NCI-H2227 treated with DMSO at 0.1 percent for 48 hours (cell line): Measurements from ENCODE around the gene FBXW9.
"Not testable (repeated sequence)": the region's sequence is repeated elsewhere in the genome, so short reads cannot be mapped to it uniquely, and the experiment has no call there.

ENCODE experiments used
- DNase-seq: peaks from one replicate; lab custom pipeline; 2025; lab: John Stamatoyannopoulos, UW

The FBXW9 gene

DNA sequence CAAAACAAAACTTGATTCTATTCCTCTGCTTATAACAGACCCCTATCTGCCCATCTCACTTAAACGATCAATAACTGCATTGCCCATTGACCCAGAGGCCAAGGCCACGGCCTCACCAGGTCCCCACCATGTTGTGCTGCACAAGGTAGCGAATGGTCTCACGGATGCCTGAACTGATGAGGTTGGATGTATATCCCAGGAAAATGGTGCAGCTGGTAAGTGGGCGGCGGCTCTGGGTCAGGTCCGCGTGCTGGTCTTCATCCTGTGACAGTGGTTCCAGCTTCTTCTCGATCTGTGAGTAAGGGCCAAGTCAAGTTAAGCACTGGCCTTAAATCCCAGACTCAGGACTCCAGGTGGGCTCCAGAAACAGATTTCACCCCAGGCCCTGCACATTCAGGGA lies 16.4 kb downstream of the FBXW9 start:
- DNase-seq = no peak

- DNase-seq = not testable (repeated sequence)
Observed at GRCh38 chr19:12678039-12678438, 18.4 kb downstream of the FBXW9 start.

- DNase-seq = no peak
Observed at GRCh38 chr19:12676928-12677327, 19.5 kb downstream of the FBXW9 start.

DNA sequence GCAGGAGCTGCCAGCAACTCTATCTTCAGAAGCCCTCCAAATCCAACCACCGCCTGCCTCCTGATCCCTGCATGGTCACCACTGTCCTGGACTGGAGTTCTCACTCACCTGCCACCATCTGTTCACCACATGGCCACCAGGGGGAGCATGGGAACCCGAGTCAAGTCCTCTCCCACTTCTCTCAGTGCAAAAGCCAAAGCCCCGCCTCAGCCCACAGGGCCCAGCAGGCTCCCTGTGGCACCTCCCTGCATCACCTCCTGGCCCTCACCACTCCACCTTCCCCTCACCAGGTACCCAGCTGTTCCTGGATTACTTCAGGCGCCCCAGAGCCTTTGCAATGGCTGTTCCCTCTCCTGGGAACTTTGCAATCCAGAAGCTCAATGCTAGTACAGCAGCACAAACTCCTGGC lies 20.0 kb downstream of the FBXW9 start:
- DNase-seq = peak; percentile 61

DNA sequence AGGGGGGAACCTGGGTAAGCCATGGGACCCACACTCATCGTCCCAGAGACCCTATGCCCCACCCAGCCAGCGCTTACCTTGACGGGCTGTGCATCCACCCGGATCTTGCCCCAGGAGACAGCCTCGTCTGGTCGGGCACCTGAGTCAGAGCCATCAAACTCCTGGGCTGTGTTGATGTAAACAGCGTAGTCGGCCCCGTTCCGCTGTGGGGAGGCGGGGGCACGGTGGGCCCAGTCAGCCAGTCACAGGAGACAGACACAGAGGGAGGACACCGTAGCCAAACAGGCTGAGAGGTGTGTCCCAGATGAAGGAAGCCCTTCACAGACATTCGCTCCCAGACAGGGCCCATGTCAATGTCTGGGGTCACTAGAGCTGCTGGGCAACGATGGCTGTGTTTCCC lies 20.5 kb downstream of the FBXW9 start:
- no peak for DNase-seq

DNA sequence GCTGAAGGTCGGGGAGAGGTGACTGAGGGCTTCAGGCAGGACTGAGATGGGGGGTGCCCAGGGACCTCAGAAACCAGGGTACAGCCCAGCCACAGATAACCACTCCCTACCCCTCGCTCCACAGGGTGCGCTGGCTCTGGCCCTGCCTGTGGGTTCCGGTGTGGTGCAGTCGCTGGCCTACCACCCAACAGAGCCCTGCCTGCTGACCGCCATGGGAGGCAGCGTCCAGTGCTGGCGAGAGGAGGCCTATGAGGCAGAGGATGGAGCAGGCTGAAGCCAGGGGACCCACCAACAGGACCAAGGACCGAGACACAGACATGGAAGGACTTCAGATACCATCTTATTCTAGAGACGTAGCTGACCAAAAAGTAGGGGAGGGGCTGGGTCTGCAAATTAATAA lies 21.0 kb downstream of the FBXW9 start:
- DNase-seq = no peak

DNA sequence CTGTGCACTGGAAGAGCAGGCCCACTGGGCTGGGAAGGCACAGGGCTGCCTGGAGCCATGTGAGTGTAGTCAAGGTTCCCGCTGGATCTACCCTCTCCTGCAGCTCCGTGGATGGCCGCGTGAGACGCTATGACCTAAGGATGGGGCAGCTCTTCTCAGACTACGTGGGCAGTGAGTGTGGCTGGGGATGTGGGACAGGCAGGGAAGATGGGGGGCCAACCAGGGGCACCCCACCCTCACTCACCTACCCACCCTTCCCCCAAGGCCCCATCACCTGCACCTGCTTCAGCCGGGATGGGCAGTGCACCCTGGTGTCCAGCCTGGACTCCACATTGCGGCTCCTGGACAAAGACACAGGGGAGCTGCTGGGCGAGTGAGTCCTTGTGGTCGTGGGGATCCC lies 23.7 kb downstream of the FBXW9 start:
- DNase-seq = no peak

- DNase-seq = no peak
Observed at GRCh38 chr19:12670159-12670928, 26.1 kb downstream of the FBXW9 start.

- DNase-seq = peak; percentile 86
Observed at GRCh38 chr19:12669270-12670158, 26.9 kb downstream of the FBXW9 start.

DNA sequence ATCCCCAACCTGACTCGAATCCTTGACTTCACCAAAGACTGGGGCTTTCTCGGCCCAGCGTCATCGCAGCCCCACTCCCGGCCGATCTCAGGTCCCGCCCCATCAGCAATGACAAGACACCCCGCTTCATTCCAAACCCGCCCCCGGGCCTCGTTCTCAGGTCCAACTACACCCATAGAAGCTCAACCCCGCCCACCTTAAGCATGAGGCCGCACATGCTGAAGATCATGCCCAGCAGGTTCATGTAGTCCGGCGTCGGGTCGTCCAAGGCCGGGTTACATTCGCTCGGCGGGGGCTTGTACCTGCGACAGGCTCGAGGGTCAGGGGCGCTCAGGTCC lies 27.5 kb downstream of the FBXW9 start:
- no peak for DNase-seq

DNA sequence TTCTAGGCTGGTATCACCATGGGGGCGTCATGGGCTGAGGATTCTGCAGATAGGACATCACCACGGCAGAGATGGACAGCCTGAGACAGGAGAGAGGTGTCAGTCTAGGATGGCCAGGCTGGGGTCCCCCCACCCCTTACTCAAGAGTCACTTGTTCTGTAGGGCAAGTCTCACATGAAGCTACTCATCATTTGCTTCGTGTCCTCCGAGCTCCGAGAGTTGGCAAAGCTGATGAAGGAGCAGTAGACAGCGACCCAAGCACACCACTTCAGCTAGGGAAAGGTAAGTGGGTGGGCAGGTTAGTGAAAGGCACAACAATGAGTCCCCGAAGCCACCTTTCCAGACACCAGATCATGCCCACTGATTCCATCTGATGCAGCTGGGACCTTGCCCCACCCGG lies 28.1 kb downstream of the FBXW9 start:
- no peak for DNase-seq

- no peak for DNase-seq
Observed at GRCh38 chr19:12667731-12668302, 28.6 kb downstream of the FBXW9 start.

- peak; percentile 30 for DNase-seq
Observed at GRCh38 chr19:12666265-12667048, 30.0 kb downstream of the FBXW9 start, which contains the start of the genes MAN2B1 and WDR83. Gene MAN2B1 (minus strand): TSS chr19:12666742. CDS start chr19:12666701, 41 bp downstream. Gene WDR83 (plus strand): TSS chr19:12666807. CDS start chr19:12669791, 2,984 bp downstream.

- DNase-seq = no peak
Observed at GRCh38 chr19:12665671-12666264, 30.7 kb downstream of the FBXW9 start.

GRCh38 chr19:12665281-12665573 lies 31.2 kb downstream of the FBXW9 start:
- no peak for DNase-seq

GRCh38 chr19:12664406-12665280 lies 31.8 kb downstream of the FBXW9 start:
- DNase-seq = no peak

DNA sequence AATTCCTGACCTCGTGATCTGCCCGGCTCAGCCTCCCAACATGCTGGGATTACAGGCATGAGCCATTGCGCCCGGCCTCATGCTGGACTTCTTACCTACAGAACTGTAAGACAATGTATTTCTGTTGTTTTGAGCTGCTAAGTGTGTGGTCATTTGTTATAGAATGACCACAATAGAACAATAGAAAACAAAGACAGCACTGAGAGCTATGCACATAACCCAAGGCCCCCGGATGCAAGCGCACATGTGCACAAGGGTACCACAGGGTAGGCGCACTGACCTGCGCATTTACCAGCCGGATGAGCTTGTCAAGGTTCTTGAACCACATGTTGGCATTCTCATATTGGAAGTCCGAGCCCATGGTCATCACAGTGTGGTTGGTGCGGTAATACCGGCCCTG lies 35.5 kb downstream of the FBXW9 start:
- DNase-seq = no peak

DNA sequence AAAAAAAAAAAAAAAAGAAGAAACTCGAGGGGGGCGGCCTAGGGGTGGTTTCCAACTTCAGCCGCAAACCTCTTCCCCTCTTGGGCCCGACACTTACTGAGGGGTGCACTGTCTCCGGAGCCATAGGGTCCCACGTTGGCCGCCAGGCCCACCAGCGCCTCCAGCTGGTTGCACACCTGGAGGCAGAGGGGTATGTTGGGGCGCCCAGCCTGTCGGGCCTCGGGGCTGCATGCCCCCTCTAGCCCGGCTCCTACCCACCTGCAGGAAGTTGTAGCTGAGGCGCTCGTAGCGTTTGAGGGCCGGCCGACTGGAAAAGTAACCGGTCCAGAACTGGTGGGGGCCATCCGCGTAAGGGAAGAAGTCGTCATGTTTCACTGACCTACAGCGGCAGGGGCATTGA lies 38.5 kb downstream of the FBXW9 start:
- DNase-seq = no peak

DNA sequence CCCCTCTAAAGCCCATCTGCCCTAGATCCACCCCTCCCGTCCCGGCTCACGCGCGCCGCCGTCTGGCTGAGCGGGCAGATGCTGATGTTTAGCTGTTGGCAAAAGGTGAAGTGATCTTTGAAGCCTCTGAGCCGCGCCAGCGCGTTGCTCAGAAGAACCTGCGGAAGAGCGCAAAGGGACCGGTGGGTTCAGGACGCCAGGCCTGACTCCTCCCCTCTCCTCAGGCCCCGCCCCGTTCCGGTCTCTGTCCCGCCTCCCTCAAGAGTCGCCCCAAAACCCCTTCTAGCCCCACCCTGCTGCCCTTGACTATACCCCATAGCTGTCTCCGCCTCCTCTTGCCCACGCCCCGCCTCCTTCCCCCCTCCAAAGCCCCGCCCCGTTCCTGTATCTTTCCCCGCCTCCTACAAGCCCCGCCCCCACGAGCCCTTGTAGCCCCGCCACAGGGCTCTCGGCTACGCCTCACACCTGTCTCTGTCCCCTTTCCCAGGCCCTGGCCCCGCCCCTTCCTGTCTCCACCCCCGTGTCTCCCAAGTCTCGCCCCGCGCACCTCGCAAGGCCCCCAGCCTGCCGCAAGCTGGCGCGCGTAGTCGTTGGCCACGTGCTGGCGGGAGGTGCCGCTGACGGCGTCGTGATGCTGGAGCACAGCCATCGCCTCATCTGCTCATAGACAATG lies 39.4 kb downstream of the FBXW9 start:
- no peak for DNase-seq

DNA sequence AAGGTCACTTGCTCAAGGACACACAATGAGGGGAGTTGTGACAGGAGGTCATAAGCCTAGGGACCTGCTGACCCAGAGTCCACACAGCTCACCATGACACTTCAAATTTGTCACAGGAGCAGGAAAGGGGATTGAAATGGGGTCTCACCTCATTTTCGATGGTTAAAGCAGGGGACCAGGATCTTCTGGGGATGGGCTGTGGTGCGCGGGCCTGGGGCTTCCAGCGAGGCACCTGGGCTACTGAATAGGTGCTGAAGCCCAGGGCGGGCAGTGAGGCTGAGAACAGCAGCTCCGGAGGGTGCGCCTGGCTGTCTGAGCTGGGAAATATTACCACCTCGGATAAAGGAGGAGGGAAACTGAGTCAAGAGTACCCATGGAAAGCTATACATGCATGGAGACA lies 40.9 kb downstream of the FBXW9 start:
- no peak for DNase-seq
